C1 segment of cervical spinal cord (tissue), 14 donors: ENCODE data around the gene FOSB.
A peak's percentile ranks its signal among the peaks of the same experiment; 100 is the strongest.
"Not testable (repeated sequence)": the region's sequence is repeated elsewhere in the genome, so short reads cannot be mapped to it uniquely, and the experiment has no call there.

Source experiments
- DNase-seq, 14 donors: peaks; one replicate each; lab custom pipeline; 2025; lab: John Stamatoyannopoulos, UW

Gene FOSB

GRCh38 chr19:45505151-45505995 lies 37.6 kb downstream of the FOSB start:
- DNase-seq, result no peak

GRCh38 chr19:45505996-45506245 lies 38.1 kb downstream of the FOSB start:
- DNase-seq, result no peak

- DNase-seq, result peak; percentile 21 to 85 (median 70)
Measured at GRCh38 chr19:45506246-45506988, 38.6 kb downstream of the FOSB start.

DNA sequence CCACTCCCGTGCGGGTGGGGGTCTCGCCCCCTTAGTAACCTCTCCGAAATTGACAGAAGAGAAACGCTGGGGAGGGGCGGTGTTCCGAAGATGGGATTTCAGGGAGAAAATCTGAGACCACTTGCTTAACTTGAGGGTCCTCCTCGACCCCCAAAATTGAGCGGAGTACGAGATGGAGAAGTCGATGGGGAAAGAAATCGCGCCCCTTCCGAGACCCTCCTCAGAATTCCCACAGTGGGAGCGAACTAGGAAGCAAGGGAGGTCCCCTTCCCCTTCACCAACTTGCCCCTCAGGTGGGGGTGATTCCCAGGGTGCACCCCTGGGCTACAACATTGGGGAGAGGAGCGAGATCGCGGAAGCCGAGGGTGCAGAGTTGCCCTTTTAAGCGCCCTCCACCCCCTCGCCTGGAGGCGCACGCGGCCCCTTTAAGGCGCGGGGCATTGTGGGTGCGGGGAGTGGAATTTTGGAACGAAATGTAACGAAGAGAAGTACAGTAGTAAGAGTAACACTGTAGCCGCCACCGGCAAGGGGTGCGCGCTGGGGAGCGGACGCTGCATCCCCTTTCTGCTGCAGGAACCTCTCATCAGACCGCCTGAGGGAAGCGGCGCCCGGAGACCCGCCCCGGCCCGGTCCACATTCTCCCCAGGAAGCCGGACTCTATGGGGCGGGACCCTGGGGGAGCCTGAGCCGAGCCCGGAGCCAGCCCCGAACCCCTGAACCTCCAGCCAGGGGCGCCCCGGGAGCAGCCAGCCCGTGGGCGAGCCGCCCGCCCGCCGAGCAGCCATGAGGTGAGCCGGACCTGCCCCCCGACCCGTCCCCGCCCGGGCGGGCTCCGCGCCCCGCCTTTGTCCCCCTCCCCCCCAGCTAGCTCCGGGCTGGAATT lies 39.4 kb downstream of the FOSB start, which contains the start of gene VASP:
TSS of gene VASP (plus strand) at position 491 of the 883 bp plus-strand sequence. CDS start at position 784, 293 bp downstream.
- DNase-seq, result peak; percentile 9 to 85 (median 64)

- peak in 2 of 14 donors; percentile 18 to 43 for DNase-seq
Measured at GRCh38 chr19:45507872-45508416, 40.1 kb downstream of the FOSB start.

- DNase-seq, result no peak
Measured at GRCh38 chr19:45508417-45508860, 40.6 kb downstream of the FOSB start.

- DNase-seq, result peak in 8 of 14 donors; percentile 9 to 43 (median 22)
Measured at GRCh38 chr19:45508861-45509691, 41.3 kb downstream of the FOSB start.

- DNase-seq, result no peak
Measured at GRCh38 chr19:45509692-45510015, 41.9 kb downstream of the FOSB start.

- not testable (repeated sequence) for DNase-seq
Measured at GRCh38 chr19:45510352-45510751, 42.6 kb downstream of the FOSB start.

DNA sequence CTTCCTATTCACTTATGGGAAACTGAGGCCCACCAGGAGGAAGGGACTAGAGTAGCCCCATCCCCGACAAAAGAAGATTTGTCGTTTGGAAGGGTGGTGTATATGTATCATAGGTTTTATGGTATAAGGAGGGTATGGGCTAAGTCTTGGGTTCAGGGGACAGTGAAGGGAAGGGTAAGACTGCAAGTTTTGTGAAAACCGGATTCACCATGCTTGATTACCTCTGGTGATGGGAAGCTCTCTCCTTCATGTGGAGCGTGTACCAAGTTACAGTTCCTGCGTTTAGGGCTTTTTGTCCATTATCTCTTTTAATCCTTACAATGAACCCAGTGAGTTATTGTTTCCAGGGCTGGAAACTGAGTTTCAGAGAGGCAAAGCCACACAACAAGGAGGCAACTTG lies 43.3 kb downstream of the FOSB start:
- no peak for DNase-seq

DNA sequence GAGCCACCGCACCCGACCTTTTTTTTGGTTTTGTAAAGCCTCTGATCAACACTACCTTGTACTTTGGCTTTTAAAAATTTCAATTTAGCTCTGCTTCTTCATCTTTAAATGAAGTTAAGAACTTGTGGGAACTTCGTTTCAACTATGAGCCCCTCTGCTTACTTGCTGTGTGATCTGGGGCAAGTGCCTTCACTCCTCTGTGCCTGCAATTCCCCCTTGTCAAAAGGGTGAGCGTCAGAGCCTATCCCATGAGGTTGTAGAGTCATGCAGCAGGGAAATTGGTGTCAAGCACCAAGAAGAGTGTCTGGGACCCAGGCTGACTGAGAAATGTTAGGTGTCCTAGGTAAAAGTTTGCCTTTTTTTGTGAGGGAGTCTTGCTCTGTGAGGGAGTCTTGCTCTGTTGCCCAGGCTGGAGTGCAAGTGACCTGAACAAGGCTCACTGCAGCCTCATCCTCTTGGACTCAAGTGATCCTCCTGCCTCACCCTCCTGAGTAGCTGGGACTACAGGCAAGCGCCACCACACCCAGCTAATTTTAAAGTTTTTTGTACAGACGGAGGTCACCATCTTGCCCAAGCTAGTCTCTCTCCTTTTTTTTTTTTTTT lies 45.2 kb downstream of the FOSB start:
- DNase-seq, result no peak

GRCh38 chr19:45514376-45515051 lies 46.7 kb downstream of the FOSB start:
- no peak for DNase-seq

DNA sequence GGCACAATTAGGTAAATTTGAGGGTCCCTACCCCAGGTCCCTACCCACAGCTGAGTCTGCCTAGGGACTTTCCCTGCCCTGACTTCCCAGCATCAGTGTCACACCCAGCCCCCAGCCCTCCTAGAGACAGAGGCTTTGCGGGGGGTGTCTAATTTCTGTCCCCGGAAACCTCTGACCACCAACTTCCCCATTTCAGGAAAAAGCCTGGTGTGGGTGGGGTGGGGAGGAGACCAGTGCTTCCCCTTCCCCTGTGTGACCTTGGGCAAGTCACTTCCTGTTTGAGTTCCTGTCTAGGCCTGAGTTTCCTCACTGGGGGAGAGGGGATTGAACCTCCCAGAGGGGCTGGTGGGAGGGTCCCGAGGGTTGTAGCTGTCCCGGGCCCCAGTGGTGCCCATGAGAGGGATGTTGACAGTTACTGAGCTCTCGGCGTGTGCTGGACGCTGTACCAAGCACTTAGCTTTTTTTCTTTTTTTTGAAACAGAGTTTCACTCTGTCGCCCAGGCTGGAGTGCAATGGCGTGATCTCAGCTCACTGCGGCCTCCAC lies 47.4 kb downstream of the FOSB start:
- peak in 6 of 14 donors; percentile 21 to 55 (median 41) for DNase-seq

GRCh38 chr19:45515807-45516401 lies 48.1 kb downstream of the FOSB start:
- DNase-seq, result no peak

- DNase-seq, result no peak
Measured at GRCh38 chr19:45517238-45517637, 49.4 kb downstream of the FOSB start.

GRCh38 chr19:45517641-45518468 lies 50.1 kb downstream of the FOSB start:
- no peak for DNase-seq

- no peak for DNase-seq
Measured at GRCh38 chr19:45518469-45518826, 50.7 kb downstream of the FOSB start.
